Activated CD8-positive, alpha-beta T cell treated with anti-CD3 and anti-CD28 coated beads for 36 hours (primary cell): ENCODE measurements around the gene CHRNG. TPM values are rescaled to one million over a fixed set of nuclear protein-coding genes. Genes with fewer than 3 reads are reported as not detected.

ENCODE experiments used
- ATAC-seq: fragments of 200-7000 bp; cut with Tn5 transposase; one replicate; pipeline ENCODE4 v1.10.0; 2021; ENCODE audit warnings: mild to moderate bottlenecking, moderate library complexity
- CTCF ChIA-PET: fragments of 350-600 bp; sonication (Branson Sonifier 250); formaldehyde crosslinking; loops from one replicate; lab custom pipeline; 2021; ENCODE audit warnings: antibody characterized with exemption; lab: Charles Lee
- POLR2A ChIA-PET: fragments of 350-600 bp; sonication (Branson Sonifier 250); formaldehyde crosslinking; loops from one replicate; lab custom pipeline; 2021; ENCODE audit warnings: antibody characterized with exemption; lab: Charles Lee
- DNase-seq: peaks from one replicate; pipeline ENCODE4 v3.0.0-alpha.2; 2020
- H3K27ac Mint-ChIP-seq: one replicate; pipeline ENCODE4 v1.8.0; 2021; ENCODE audit warnings: mild to moderate bottlenecking, mixed read lengths
- H3K27me3 Mint-ChIP-seq: one replicate; pipeline ENCODE4 v1.8.0; 2021; ENCODE audit warnings: mixed read lengths
- H3K36me3 Mint-ChIP-seq: one replicate; pipeline ENCODE4 v1.8.0; 2021; ENCODE audit warnings: low read depth, mixed read lengths
- H3K4me1 Mint-ChIP-seq: one replicate; pipeline ENCODE4 v1.8.0; 2021; ENCODE audit warnings: low read depth, mixed read lengths
- H3K4me3 Mint-ChIP-seq: one replicate; pipeline ENCODE4 v1.8.0; 2021; ENCODE audit warnings: mild to moderate bottlenecking, moderate library complexity, mixed read lengths
- H3K9me3 Mint-ChIP-seq: one replicate; pipeline ENCODE4 v1.8.0; 2021; ENCODE audit warnings: mixed read lengths
- CTCF ChIP-seq: fragments of 200-600 bp; IDR thresholded peaks from one replicate; pipeline ENCODE4 v1.8.0; 2022; ENCODE audit warnings: antibody characterized with exemption, mild to moderate bottlenecking
- intact Hi-C: fragments of 100-400 bp; cut with micrococcal nuclease; formaldehyde crosslinking; loops from one replicate; pipeline ENCODE4 v1.10.0; 2022
- total RNA-seq, 2 experiments: library from RNA; stranded (reverse); gene quantifications; one replicate each; pipeline ENCODE4 v1.2.3, GENCODE V29; 2021

The CHRNG gene
- total RNA-seq, 2 experiments from 2014 or later, result not detected

GRCh38 chr2:232505856-232506255, 33.6 kb upstream of the CHRNG start:
- intact Hi-C loops, result no loop called here
- Mint-ChIP-seq H3K36me3 (no peaks in the 10 kb centered on the region), H3K9me3 (no peaks in the 10 kb centered on the region), H3K27me3 (peaks cover 34% of the 10 kb centered on the region), H3K4me3 (no peak overlapping the region), H3K27ac (no peak overlapping the region), H3K4me1 (peaks cover 14% of the 10 kb centered on the region)
- POLR2A ChIA-PET, result no interaction called here
- DNase-seq, result no peak
- CTCF ChIA-PET, result no interaction called here
- ATAC-seq, result no peak
- TF ChIP-seq CTCF, result no peak

- peaks cover 29% of the 10 kb centered on the region for H3K27me3 Mint-ChIP-seq
- no peaks in the 10 kb centered on the region for H3K36me3 Mint-ChIP-seq
- H3K9me3 Mint-ChIP-seq, result no peaks in the 10 kb centered on the region
- peaks cover 14% of the 10 kb centered on the region for H3K4me1 Mint-ChIP-seq
- H3K27ac Mint-ChIP-seq, result no peak overlapping the region
- TF ChIP-seq CTCF, result no peak
- ChIA-PET CTCF (no interaction called here), POLR2A (interaction anchor here (0.6 kb wide), 1 partner anchor 39 kb away, joined by 4 read pairs; no protein-coding TSS in a partner anchor)
- DNase-seq (no peak), ATAC-seq (no peak)
- no peak overlapping the region for H3K4me3 Mint-ChIP-seq
- intact Hi-C loops, result no loop called here
Observed at GRCh38 chr2:232506709-232507108, 32.8 kb upstream of the CHRNG start.

- Mint-ChIP-seq H3K36me3 (no peaks in the 10 kb centered on the region), H3K27me3 (peaks cover 21% of the 10 kb centered on the region), H3K27ac (no peak overlapping the region), H3K9me3 (no peaks in the 10 kb centered on the region), H3K4me3 (no peak overlapping the region), H3K4me1 (peaks cover 8% of the 10 kb centered on the region)
- ATAC-seq, result no peak
- POLR2A ChIA-PET, result interaction anchor here (1.3 kb wide), 1 partner anchor 12 kb away, joined by 3 read pairs; no protein-coding TSS in a partner anchor
- intact Hi-C loops, result no loop called here
- no peak for TF ChIP-seq CTCF
- DNase-seq, result no peak
- CTCF ChIA-PET, result interaction anchor here (1.9 kb wide), 1 partner anchor 13 kb away, joined by 5 read pairs; the partner anchor contains the start of gene PRSS56
Observed at GRCh38 chr2:232508251-232508650, 31.2 kb upstream of the CHRNG start.

GRCh38 chr2:232511336-232511890, 28.1 kb upstream of the CHRNG start:
- no peak for ATAC-seq
- TF ChIP-seq CTCF, result no peak
- peaks cover 1% of the 10 kb centered on the region for H3K27me3 Mint-ChIP-seq
- H3K4me1 Mint-ChIP-seq, result no peaks in the 10 kb centered on the region
- ChIA-PET POLR2A (no interaction called here), CTCF (interaction anchor here (1.0 kb wide), 1 partner anchor 10 kb away, joined by 5 read pairs; no protein-coding TSS in a partner anchor)
- H3K27ac Mint-ChIP-seq, result no peak overlapping the region
- H3K9me3 Mint-ChIP-seq, result no peaks in the 10 kb centered on the region
- no peak for DNase-seq
- H3K36me3 Mint-ChIP-seq, result no peaks in the 10 kb centered on the region
- H3K4me3 Mint-ChIP-seq, result no peak overlapping the region
- intact Hi-C loops, result no loop called here

GRCh38 chr2:232512602-232513001, 26.9 kb upstream of the CHRNG start:
- intact Hi-C loops, result no loop called here
- H3K9me3 Mint-ChIP-seq, result no peaks in the 10 kb centered on the region
- DNase-seq (no peak), ATAC-seq (no peak)
- peaks cover 3% of the 10 kb centered on the region for H3K27me3 Mint-ChIP-seq
- H3K27ac Mint-ChIP-seq, result no peak overlapping the region
- ChIA-PET POLR2A (no interaction called here), CTCF (interaction anchor here (1.3 to 2.0 kb wide), 2 partner anchors 9 to 68 kb away, joined by 4 to 12 read pairs; no protein-coding TSS in a partner anchor)
- no peaks in the 10 kb centered on the region for H3K36me3 Mint-ChIP-seq
- H3K4me1 Mint-ChIP-seq, result no peaks in the 10 kb centered on the region
- TF ChIP-seq CTCF, result no peak
- H3K4me3 Mint-ChIP-seq, result no peak overlapping the region
